Measurements from ENCODE around the gene KRT74.

The KRT74 gene

GRCh38 chr12:52573306-52573705, 337 bp downstream of the KRT74 start:
- DNase-seq (ENCODE audit: low read depth) = no peak

- no peak for DNase-seq (ENCODE audit: low read depth)
Measured at GRCh38 chr12:52570511-52570910, 3.1 kb downstream of the KRT74 start.

- DNase-seq (ENCODE audit: low read depth) = no peak
Measured at GRCh38 chr12:52568111-52568510, 5.5 kb downstream of the KRT74 start.

GRCh38 chr12:52566847-52567291, 6.8 kb downstream of the KRT74 start:
- DNase-seq (ENCODE audit: low read depth) = no peak

- DNase-seq (ENCODE audit: low read depth) = no peak
Measured at GRCh38 chr12:52564582-52564981, 9.1 kb downstream of the KRT74 start.

- peak; percentile 18 for DNase-seq (ENCODE audit: low read depth)
Measured at GRCh38 chr12:52561880-52562449, 11.7 kb downstream of the KRT74 start.

GRCh38 chr12:52559979-52560378, 13.7 kb downstream of the KRT74 start:
- no peak for DNase-seq (ENCODE audit: low read depth)

GRCh38 chr12:52558781-52559445, 14.7 kb downstream of the KRT74 start:
- no peak for DNase-seq (ENCODE audit: low read depth)

GRCh38 chr12:52557476-52557875, 16.2 kb downstream of the KRT74 start:
- no peak for DNase-seq (ENCODE audit: low read depth)

- DNase-seq (ENCODE audit: low read depth) = no peak
Measured at GRCh38 chr12:52555577-52555976, 18.1 kb downstream of the KRT74 start.

- no peak for DNase-seq (ENCODE audit: low read depth)
Measured at GRCh38 chr12:52552681-52553195, 20.9 kb downstream of the KRT74 start, which contains the start of gene KRT71. TSS of gene KRT71 (minus strand) at chr12:52553145. CDS start at chr12:52553077, 68 bp downstream.

GRCh38 chr12:52552055-52552454, 21.6 kb downstream of the KRT74 start:
- DNase-seq (ENCODE audit: low read depth) = no peak

GRCh38 chr12:52551216-52551865, 22.3 kb downstream of the KRT74 start:
- peak; percentile 14 for DNase-seq (ENCODE audit: low read depth)

- no peak for DNase-seq (ENCODE audit: low read depth)
Measured at GRCh38 chr12:52546126-52546525, 27.5 kb downstream of the KRT74 start.

- peak; percentile 42 for DNase-seq (ENCODE audit: low read depth)
Measured at GRCh38 chr12:52543985-52544883, 29.4 kb downstream of the KRT74 start.

GRCh38 chr12:52542785-52543318, 30.8 kb downstream of the KRT74 start:
- DNase-seq (ENCODE audit: low read depth) = no peak

GRCh38 chr12:52542157-52542556, 31.5 kb downstream of the KRT74 start:
- DNase-seq (ENCODE audit: low read depth) = no peak

- no peak for DNase-seq (ENCODE audit: low read depth)
Measured at GRCh38 chr12:52541709-52542108, 31.9 kb downstream of the KRT74 start.

- DNase-seq (ENCODE audit: low read depth) = no peak
Measured at GRCh38 chr12:52540531-52540930, 33.1 kb downstream of the KRT74 start.

- no peak for DNase-seq (ENCODE audit: low read depth)
Measured at GRCh38 chr12:52539821-52540173, 33.8 kb downstream of the KRT74 start.

GRCh38 chr12:52539083-52539820, 34.4 kb downstream of the KRT74 start:
- peak; percentile 95 for DNase-seq (ENCODE audit: low read depth)

All from EH (cell line).